GM12891 (cell line): ENCODE data around the gene HEBP1.
"Not testable (repeated sequence)": the region's sequence is repeated elsewhere in the genome, so short reads cannot be mapped to it uniquely, and the experiment has no call there.

Experiments used
- DNase-seq: peaks from one replicate; pipeline ENCODE4 v3.0.0; 2011; ENCODE audit warnings: low spot score; ENCODE audit not compliant: insufficient read length
- FAIRE-seq: peaks from 2 replicates; lab custom pipeline; 2011; peaks lifted over from hg19 to GRCh38; lab: Jason Lieb, UNC
- PAX5 ChIP-seq: IDR thresholded peaks from 2 replicates; pipeline ENCODE4 v1.6.1; 2011; ENCODE audit warnings: low read length, moderate library complexity, mild to moderate bottlenecking; ENCODE audit not compliant: insufficient read depth, severe bottlenecking
- POLR2A ChIP-seq: IDR thresholded peaks from 2 replicates; pipeline ENCODE4 v1.6.1; 2011; ENCODE audit warnings: low read depth, low read length, control low read depth
- POLR2AphosphoS5 ChIP-seq: IDR thresholded peaks from 2 replicates; pipeline ENCODE4 v1.6.1; 2011; ENCODE audit warnings: low read depth, low read length, control low read depth
- POU2F2 ChIP-seq: IDR thresholded peaks from 2 replicates; pipeline ENCODE4 v1.6.1; 2011; ENCODE audit warnings: low read depth, mild to moderate bottlenecking, control low read depth, low read length, moderate library complexity
- SPI1 ChIP-seq: IDR thresholded peaks from 2 replicates; pipeline ENCODE4 v1.6.1; 2011; ENCODE audit warnings: low read depth, low read length, control low read depth
- TAF1 ChIP-seq: IDR thresholded peaks from 2 replicates; pipeline ENCODE4 v1.6.1; 2011; ENCODE audit warnings: low read depth, low read length, control low read depth

The HEBP1 gene

GRCh38 chr12:13039328-13039956 lies 39.4 kb upstream of the HEBP1 start:
- FAIRE-seq (no peak), DNase-seq (no peak)
- TF ChIP-seq POLR2AphosphoS5 (no peak), POU2F2 (no peak)

- DNase-seq (no peak), FAIRE-seq (no peak)
- no peak for TF ChIP-seq POLR2AphosphoS5
- TF ChIP-seq POLR2A, result no peak
- no peak for TF ChIP-seq TAF1
Observed at GRCh38 chr12:13038491-13039161, 38.6 kb upstream of the HEBP1 start.

GRCh38 chr12:13036881-13037280 lies 36.8 kb upstream of the HEBP1 start:
- TF ChIP-seq POLR2A (no peak), TAF1 (no peak), SPI1 (no peak), POLR2AphosphoS5 (no peak), POU2F2 (no peak), PAX5 (no peak)
- FAIRE-seq (no peak), DNase-seq (no peak)

- not testable (repeated sequence) for DNase-seq, FAIRE-seq
Observed at GRCh38 chr12:13035335-13035734, 35.3 kb upstream of the HEBP1 start.

- DNase-seq (no peak), FAIRE-seq (no peak)
- TF ChIP-seq PAX5 (no peak), POLR2AphosphoS5 (no peak), POLR2A (no peak), SPI1 (no peak), POU2F2 (no peak), TAF1 (no peak)
Observed at GRCh38 chr12:13033476-13033875, 33.4 kb upstream of the HEBP1 start.

- DNase-seq (no peak), FAIRE-seq (no peak)
- TF ChIP-seq POLR2AphosphoS5 (no peak), PAX5 (no peak), TAF1 (no peak), SPI1 (no peak), POU2F2 (no peak), POLR2A (no peak)
Observed at GRCh38 chr12:13032164-13032563, 32.1 kb upstream of the HEBP1 start.

GRCh38 chr12:13030541-13031291 lies 30.7 kb upstream of the HEBP1 start:
- FAIRE-seq, result no peak
- no peak for DNase-seq
- no peak for TF ChIP-seq POLR2A
- TF ChIP-seq TAF1, result no peak
- TF ChIP-seq SPI1, result no peak
- TF ChIP-seq POLR2AphosphoS5, result no peak
- no peak for TF ChIP-seq PAX5
- TF ChIP-seq POU2F2, result no peak

GRCh38 chr12:13028825-13029570 lies 28.9 kb upstream of the HEBP1 start:
- no peak for TF ChIP-seq PAX5
- no peak for TF ChIP-seq TAF1
- TF ChIP-seq POU2F2, result no peak
- TF ChIP-seq POLR2A, result no peak
- TF ChIP-seq SPI1, result no peak
- TF ChIP-seq POLR2AphosphoS5, result no peak
- DNase-seq (no peak), FAIRE-seq (no peak)

GRCh38 chr12:13027508-13027907 lies 27.4 kb upstream of the HEBP1 start:
- DNase-seq (no peak), FAIRE-seq (no peak)
- TF ChIP-seq POU2F2 (no peak), POLR2AphosphoS5 (no peak), SPI1 (no peak), TAF1 (no peak), PAX5 (no peak), POLR2A (no peak)

GRCh38 chr12:13027032-13027431 lies 27.0 kb upstream of the HEBP1 start:
- FAIRE-seq (no peak), DNase-seq (no peak)
- TF ChIP-seq TAF1, result no peak
- TF ChIP-seq SPI1, result no peak
- no peak for TF ChIP-seq POU2F2
- no peak for TF ChIP-seq POLR2AphosphoS5
- no peak for TF ChIP-seq POLR2A
- TF ChIP-seq PAX5, result no peak
